HEK293 (cell line): Measurements from ENCODE around the gene COG1.

ENCODE experiments used
- HIC1 ChIP-seq: fragments of 450-650 bp; formaldehyde crosslinking; IDR thresholded peaks from 2 replicates; pipeline ENCODE4 v1.5.1; 2016; ENCODE audit warnings: missing biosample characterization, missing genetic modification characterization
- HOXD13 ChIP-seq: sonication (generic); formaldehyde crosslinking; IDR thresholded peaks from 2 replicates; pipeline ENCODE4 v1.8.0; 2022; ENCODE audit warnings: missing genetic modification reagents, borderline replicate concordance
- IKZF3 ChIP-seq: fragments of 450-650 bp; IDR thresholded peaks from 2 replicates; pipeline ENCODE4 v1.5.0; 2018; ENCODE audit warnings: missing biosample characterization, mild to moderate bottlenecking, missing genetic modification characterization, moderate library complexity
- KLF16 ChIP-seq: fragments of 450-650 bp; formaldehyde crosslinking; IDR thresholded peaks from 2 replicates; pipeline ENCODE4 v1.5.1; 2017; ENCODE audit warnings: missing biosample characterization, missing genetic modification characterization
- KLF17 ChIP-seq: fragments of 450-650 bp; formaldehyde crosslinking; IDR thresholded peaks from 2 replicates; pipeline ENCODE4 v1.5.1; 2016; ENCODE audit warnings: missing biosample characterization, missing genetic modification characterization
- RBAK ChIP-seq: fragments of 450-650 bp; formaldehyde crosslinking; IDR thresholded peaks from 2 replicates; pipeline ENCODE4 v1.5.1; 2016; ENCODE audit warnings: missing biosample characterization, missing genetic modification characterization
- YY1 ChIP-seq: fragments of 450-650 bp; formaldehyde crosslinking; IDR thresholded peaks from 2 replicates; pipeline ENCODE4 v1.5.1; 2018; ENCODE audit warnings: missing biosample characterization, missing genetic modification characterization
- ZBTB1 ChIP-seq: fragments of 450-650 bp; formaldehyde crosslinking; IDR thresholded peaks from 2 replicates; pipeline ENCODE4 v1.5.1; 2016; ENCODE audit warnings: missing biosample characterization, missing genetic modification characterization
- ZBTB10 ChIP-seq: fragments of 450-650 bp; formaldehyde crosslinking; IDR thresholded peaks from 2 replicates; pipeline ENCODE4 v1.5.1; 2016; ENCODE audit warnings: missing biosample characterization, missing genetic modification characterization
- ZBTB11 ChIP-seq: fragments of 450-650 bp; formaldehyde crosslinking; conservative IDR thresholded peaks from 2 replicates; pipeline ENCODE4 v1.5.1; 2016; ENCODE audit warnings: low read depth, missing biosample characterization, missing genetic modification characterization
- ZBTB17 ChIP-seq: fragments of 450-650 bp; formaldehyde crosslinking; IDR thresholded peaks from 2 replicates; pipeline ENCODE4 v1.5.1; 2016; ENCODE audit warnings: missing biosample characterization, missing genetic modification characterization
- ZBTB26 ChIP-seq: fragments of 450-650 bp; formaldehyde crosslinking; optimal IDR thresholded peaks from 2 replicates; pipeline ENCODE3; 2016; ENCODE audit warnings: missing biosample characterization, mild to moderate bottlenecking, missing genetic modification characterization
- ZBTB7A ChIP-seq: fragments of 450-650 bp; formaldehyde crosslinking; IDR thresholded peaks from 2 replicates; pipeline ENCODE4 v1.5.1; 2016; ENCODE audit warnings: low read depth, missing biosample characterization, missing genetic modification characterization
- ZNF221 ChIP-seq: fragments of 450-650 bp; formaldehyde crosslinking; IDR thresholded peaks from 2 replicates; pipeline ENCODE4 v1.5.1; 2017; ENCODE audit warnings: missing biosample characterization, missing genetic modification characterization, borderline replicate concordance
- ZNF223 ChIP-seq: fragments of 450-650 bp; formaldehyde crosslinking; IDR thresholded peaks from 2 replicates; pipeline ENCODE4 v1.5.1; 2016; ENCODE audit warnings: missing biosample characterization, missing genetic modification characterization
- ZNF24 ChIP-seq: fragments of 450-650 bp; formaldehyde crosslinking; IDR thresholded peaks from 2 replicates; pipeline ENCODE4 v1.5.1; 2016; ENCODE audit warnings: missing biosample characterization, missing genetic modification characterization
- ZNF335 ChIP-seq: fragments of 450-650 bp; formaldehyde crosslinking; conservative IDR thresholded peaks from 2 replicates; pipeline ENCODE4 v1.5.1; 2016; ENCODE audit warnings: missing biosample characterization, missing genetic modification characterization
- ZNF354C ChIP-seq: fragments of 450-650 bp; formaldehyde crosslinking; IDR thresholded peaks from 2 replicates; pipeline ENCODE4 v1.5.1; 2016; ENCODE audit warnings: missing biosample characterization, missing genetic modification characterization, low read depth, borderline replicate concordance
- ZNF362 ChIP-seq: fragments of 450-650 bp; formaldehyde crosslinking; IDR thresholded peaks from 2 replicates; pipeline ENCODE4 v1.5.1; 2016; ENCODE audit warnings: missing biosample characterization, missing genetic modification characterization
- ZNF416 ChIP-seq: fragments of 450-650 bp; formaldehyde crosslinking; IDR thresholded peaks from 2 replicates; pipeline ENCODE4 v1.5.1; 2016; ENCODE audit warnings: missing biosample characterization, missing genetic modification characterization
- ZNF426 ChIP-seq: fragments of 450-650 bp; formaldehyde crosslinking; IDR thresholded peaks from 2 replicates; pipeline ENCODE4 v1.5.1; 2017; ENCODE audit warnings: missing biosample characterization, missing genetic modification characterization, mild to moderate bottlenecking, inconsistent platforms, moderate library complexity
- ZNF513 ChIP-seq: fragments of 450-650 bp; IDR thresholded peaks from 2 replicates; pipeline ENCODE4 v1.5.1; 2018; ENCODE audit warnings: missing biosample characterization, missing genetic modification characterization
- ZNF521 ChIP-seq: fragments of 450-650 bp; formaldehyde crosslinking; IDR thresholded peaks from 2 replicates; pipeline ENCODE4 v1.5.1; 2017; ENCODE audit warnings: missing biosample characterization, mild to moderate bottlenecking, missing genetic modification characterization
- ZNF585B ChIP-seq: fragments of 450-650 bp; formaldehyde crosslinking; IDR thresholded peaks from 2 replicates; pipeline ENCODE4 v1.5.1; 2016; ENCODE audit warnings: missing biosample characterization, missing genetic modification characterization
- ZNF600 ChIP-seq: fragments of 450-650 bp; formaldehyde crosslinking; IDR thresholded peaks from 2 replicates; pipeline ENCODE4 v1.5.1; 2016; ENCODE audit warnings: missing biosample characterization, missing genetic modification characterization
- ZNF660 ChIP-seq: fragments of 450-650 bp; IDR thresholded peaks from 2 replicates; pipeline ENCODE4 v1.5.1; 2018; ENCODE audit warnings: missing biosample characterization, mild to moderate bottlenecking, missing genetic modification characterization
- ZNF791 ChIP-seq: fragments of 450-650 bp; formaldehyde crosslinking; IDR thresholded peaks from 2 replicates; pipeline ENCODE4 v1.5.1; 2016; ENCODE audit warnings: missing biosample characterization, missing genetic modification characterization
- ZNF830 ChIP-seq: fragments of 450-650 bp; IDR thresholded peaks from 2 replicates; pipeline ENCODE4 v1.5.0; 2018; ENCODE audit warnings: missing biosample characterization, missing genetic modification characterization, low read depth, mild to moderate bottlenecking, moderate library complexity

Gene COG1

GRCh38 chr17:73228748-73229236 lies 35.9 kb downstream of the COG1 start (continued):
- TF ChIP-seq ZNF335 (tag by site-specific recombination) (peak; percentile 53), YY1 (tag by site-specific recombination) (no peak), ZNF521 (no peak), ZNF600 (tag by site-specific recombination) (peak; percentile 40; the same call in 1 of the 2 replicates), RBAK (tag by site-specific recombination) (no peak), ZNF24 (tag by site-specific recombination) (no peak), ZNF426 (tag by site-specific recombination) (no peak), IKZF3 (tag by site-specific recombination) (no peak), ZNF221 (tag by site-specific recombination) (no peak), ZNF513 (tag by site-specific recombination) (no peak), KLF16 (no peak), ZBTB1 (tag by site-specific recombination) (no peak), KLF17 (tag by site-specific recombination) (no peak), ZNF830 (tag by site-specific recombination) (no peak), ZBTB11 (tag by site-specific recombination) (no peak), ZNF362 (tag by site-specific recombination) (no peak), HOXD13 (CRISPR knock-in tag) (no peak), ZBTB26 (no peak), ZNF585B (tag by site-specific recombination) (no peak), ZNF660 (no peak), ZBTB17 (tag by site-specific recombination) (peak; percentile 67), ZNF223 (no peak), ZBTB10 (no peak), ZNF354C (tag by site-specific recombination) (no peak), HIC1 (tag by site-specific recombination) (no peak), ZBTB7A (tag by site-specific recombination) (no peak), ZNF791 (tag by site-specific recombination) (no peak), ZNF416 (tag by site-specific recombination) (no peak)
